ENCODE results near the gene SCUBE3. TPM values are rescaled to one million over a fixed set of nuclear protein-coding genes. Genes with fewer than 3 reads are reported as not detected.

SCUBE3 gene
- total and polyA plus RNA-seq, 2 experiments from 2014 or later = 0.39 to 1.1 TPM

DNA sequence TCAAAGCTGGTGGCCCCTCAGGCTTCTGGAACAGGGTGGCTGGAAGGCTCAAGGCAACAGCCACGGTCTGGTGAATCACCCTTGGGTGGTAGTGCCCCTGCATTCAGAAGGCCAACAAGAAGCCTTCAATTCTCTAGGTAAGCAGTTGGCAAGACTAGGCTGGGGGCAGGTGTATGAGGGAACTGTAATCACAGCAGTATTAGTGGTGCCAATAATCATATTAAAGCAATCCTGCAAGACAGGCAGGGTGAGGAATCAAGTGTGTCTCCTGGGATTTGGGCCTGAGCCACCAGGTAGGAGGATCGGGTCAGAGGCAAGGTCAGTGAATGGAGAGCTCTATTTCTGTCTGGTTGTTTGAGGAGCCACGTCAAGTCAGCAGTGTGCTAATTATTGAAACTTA, 24.9 kb upstream of the SCUBE3 start:
- Histone ChIP-seq H3F3A (replicated peaks; ENCODE audit: low read depth) (no peaks in the 10 kb centered on the region), H3K4me3 (no peak overlapping the region), H3K4me1 (ENCODE audit: insufficient read depth) (no peaks in the 10 kb centered on the region; the same call in 1 of the 2 replicates), H3K27me3 (ENCODE audit: insufficient read depth) (no peaks in the 10 kb centered on the region), H2AFZ (no peak overlapping the region), H3K79me2 (replicated peaks; ENCODE audit: insufficient read depth) (no peaks in the 10 kb centered on the region), H3K36me3 (ENCODE audit: insufficient read depth) (no peaks in the 10 kb centered on the region), H3K4me2 (no peak overlapping the region), H4K20me1 (replicated peaks; ENCODE audit: insufficient read depth) (no peaks in the 10 kb centered on the region; the same call in 1 of the 2 replicates), H3K27ac (ENCODE audit: low read depth) (no peak overlapping the region), H3K9me2 (ENCODE audit: insufficient read depth) (no peaks in the 10 kb centered on the region; the same call in 1 of the 2 replicates)
- Mint-ChIP-seq H3K27me3 (ENCODE audit: insufficient read depth, low read depth, poor library complexity) (peaks cover 9% of the 10 kb centered on the region), H3K27ac (no peak overlapping the region), H3K4me1 (peaks cover 13% of the 10 kb centered on the region), H3K4me3 (no peak overlapping the region), H3K36me3 (ENCODE audit: low read depth) (no peaks in the 10 kb centered on the region), H3K9me3 (0 out of 3 replicates have a peak, but pooled peaks cover 4% of the 10 kb centered on the region)
- ATAC-seq (no peak), DNase-seq (ENCODE audit: low spot score) (no peak)
- no peak for TF ChIP-seq ZNF114 (CRISPR knock-in tag; IDR thresholded peaks at IDR 0.05)
- TF ChIP-seq POLR2AphosphoS5 (IDR thresholded peaks at IDR 0.05; ENCODE audit: low read depth) = no peak
- no peak for TF ChIP-seq EZH2 (IDR thresholded peaks at IDR 0.05; ENCODE audit: low read depth, unreplicated experiment)
- no peak for TF ChIP-seq EZH2phosphoT487 (IDR thresholded peaks at IDR 0.05; ENCODE audit: unreplicated experiment)
- TF ChIP-seq, protein P1, sequence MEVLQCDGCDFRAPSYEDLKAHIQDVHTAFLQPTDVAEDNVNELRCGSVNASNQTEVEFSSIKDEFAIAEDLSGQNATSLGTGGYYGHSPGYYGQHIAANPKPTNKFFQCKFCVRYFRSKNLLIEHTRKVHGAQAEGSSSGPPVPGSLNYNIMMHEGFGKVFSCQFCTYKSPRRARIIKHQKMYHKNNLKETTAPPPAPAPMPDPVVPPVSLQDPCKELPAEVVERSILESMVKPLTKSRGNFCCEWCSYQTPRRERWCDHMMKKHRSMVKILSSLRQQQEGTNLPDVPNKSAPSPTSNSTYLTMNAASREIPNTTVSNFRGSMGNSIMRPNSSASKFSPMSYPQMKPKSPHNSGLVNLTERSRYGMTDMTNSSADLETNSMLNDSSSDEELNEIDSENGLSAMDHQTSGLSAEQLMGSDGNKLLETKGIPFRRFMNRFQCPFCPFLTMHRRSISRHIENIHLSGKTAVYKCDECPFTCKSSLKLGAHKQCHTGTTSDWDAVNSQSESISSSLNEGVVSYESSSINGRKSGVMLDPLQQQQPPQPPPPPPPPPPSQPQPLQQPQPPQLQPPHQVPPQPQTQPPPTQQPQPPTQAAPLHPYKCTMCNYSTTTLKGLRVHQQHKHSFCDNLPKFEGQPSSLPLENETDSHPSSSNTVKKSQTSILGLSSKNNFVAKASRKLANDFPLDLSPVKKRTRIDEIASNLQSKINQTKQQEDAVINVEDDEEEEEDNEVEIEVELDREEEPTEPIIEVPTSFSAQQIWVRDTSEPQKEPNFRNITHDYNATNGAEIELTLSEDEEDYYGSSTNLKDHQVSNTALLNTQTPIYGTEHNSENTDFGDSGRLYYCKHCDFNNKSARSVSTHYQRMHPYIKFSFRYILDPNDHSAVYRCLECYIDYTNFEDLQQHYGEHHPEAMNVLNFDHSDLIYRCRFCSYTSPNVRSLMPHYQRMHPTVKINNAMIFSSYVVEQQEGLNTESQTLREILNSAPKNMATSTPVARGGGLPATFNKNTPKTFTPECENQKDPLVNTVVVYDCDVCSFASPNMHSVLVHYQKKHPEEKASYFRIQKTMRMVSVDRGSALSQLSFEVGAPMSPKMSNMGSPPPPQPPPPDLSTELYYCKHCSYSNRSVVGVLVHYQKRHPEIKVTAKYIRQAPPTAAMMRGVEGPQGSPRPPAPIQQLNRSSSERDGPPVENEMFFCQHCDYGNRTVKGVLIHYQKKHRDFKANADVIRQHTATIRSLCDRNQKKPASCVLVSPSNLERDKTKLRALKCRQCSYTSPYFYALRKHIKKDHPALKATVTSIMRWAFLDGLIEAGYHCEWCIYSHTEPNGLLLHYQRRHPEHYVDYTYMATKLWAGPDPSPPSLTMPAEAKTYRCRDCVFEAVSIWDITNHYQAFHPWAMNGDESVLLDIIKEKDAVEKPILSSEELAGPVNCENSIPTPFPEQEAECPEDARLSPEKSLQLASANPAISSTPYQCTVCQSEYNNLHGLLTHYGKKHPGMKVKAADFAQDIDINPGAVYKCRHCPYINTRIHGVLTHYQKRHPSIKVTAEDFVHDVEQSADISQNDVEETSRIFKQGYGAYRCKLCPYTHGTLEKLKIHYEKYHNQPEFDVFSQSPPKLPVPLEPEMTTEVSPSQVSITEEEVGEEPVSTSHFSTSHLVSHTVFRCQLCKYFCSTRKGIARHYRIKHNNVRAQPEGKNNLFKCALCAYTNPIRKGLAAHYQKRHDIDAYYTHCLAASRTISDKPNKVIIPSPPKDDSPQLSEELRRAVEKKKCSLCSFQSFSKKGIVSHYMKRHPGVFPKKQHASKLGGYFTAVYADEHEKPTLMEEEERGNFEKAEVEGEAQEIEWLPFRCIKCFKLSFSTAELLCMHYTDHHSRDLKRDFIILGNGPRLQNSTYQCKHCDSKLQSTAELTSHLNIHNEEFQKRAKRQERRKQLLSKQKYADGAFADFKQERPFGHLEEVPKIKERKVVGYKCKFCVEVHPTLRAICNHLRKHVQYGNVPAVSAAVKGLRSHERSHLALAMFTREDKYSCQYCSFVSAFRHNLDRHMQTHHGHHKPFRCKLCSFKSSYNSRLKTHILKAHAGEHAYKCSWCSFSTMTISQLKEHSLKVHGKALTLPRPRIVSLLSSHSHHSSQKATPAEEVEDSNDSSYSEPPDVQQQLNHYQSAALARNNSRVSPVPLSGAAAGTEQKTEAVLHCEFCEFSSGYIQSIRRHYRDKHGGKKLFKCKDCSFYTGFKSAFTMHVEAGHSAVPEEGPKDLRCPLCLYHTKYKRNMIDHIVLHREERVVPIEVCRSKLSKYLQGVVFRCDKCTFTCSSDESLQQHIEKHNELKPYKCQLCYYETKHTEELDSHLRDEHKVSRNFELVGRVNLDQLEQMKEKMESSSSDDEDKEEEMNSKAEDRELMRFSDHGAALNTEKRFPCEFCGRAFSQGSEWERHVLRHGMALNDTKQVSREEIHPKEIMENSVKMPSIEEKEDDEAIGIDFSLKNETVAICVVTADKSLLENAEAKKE (CRISPR knock-in tag; IDR thresholded peaks at IDR 0.05) = no peak
- no peak for TF ChIP-seq ZNF331 (CRISPR knock-in tag; IDR thresholded peaks at IDR 0.05; ENCODE audit: low read depth)
- TF ChIP-seq CREB1 (CRISPR knock-in tag; IDR thresholded peaks at IDR 0.05; ENCODE audit: low read depth) = no peak
- TF ChIP-seq, protein P2, sequence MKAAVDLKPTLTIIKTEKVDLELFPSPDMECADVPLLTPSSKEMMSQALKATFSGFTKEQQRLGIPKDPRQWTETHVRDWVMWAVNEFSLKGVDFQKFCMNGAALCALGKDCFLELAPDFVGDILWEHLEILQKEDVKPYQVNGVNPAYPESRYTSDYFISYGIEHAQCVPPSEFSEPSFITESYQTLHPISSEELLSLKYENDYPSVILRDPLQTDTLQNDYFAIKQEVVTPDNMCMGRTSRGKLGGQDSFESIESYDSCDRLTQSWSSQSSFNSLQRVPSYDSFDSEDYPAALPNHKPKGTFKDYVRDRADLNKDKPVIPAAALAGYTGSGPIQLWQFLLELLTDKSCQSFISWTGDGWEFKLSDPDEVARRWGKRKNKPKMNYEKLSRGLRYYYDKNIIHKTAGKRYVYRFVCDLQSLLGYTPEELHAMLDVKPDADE (IDR thresholded peaks at IDR 0.05) = no peak
- no peak for TF ChIP-seq JUNB (IDR thresholded peaks at IDR 0.05; ENCODE audit: unreplicated experiment)
- TF ChIP-seq, protein P3, sequence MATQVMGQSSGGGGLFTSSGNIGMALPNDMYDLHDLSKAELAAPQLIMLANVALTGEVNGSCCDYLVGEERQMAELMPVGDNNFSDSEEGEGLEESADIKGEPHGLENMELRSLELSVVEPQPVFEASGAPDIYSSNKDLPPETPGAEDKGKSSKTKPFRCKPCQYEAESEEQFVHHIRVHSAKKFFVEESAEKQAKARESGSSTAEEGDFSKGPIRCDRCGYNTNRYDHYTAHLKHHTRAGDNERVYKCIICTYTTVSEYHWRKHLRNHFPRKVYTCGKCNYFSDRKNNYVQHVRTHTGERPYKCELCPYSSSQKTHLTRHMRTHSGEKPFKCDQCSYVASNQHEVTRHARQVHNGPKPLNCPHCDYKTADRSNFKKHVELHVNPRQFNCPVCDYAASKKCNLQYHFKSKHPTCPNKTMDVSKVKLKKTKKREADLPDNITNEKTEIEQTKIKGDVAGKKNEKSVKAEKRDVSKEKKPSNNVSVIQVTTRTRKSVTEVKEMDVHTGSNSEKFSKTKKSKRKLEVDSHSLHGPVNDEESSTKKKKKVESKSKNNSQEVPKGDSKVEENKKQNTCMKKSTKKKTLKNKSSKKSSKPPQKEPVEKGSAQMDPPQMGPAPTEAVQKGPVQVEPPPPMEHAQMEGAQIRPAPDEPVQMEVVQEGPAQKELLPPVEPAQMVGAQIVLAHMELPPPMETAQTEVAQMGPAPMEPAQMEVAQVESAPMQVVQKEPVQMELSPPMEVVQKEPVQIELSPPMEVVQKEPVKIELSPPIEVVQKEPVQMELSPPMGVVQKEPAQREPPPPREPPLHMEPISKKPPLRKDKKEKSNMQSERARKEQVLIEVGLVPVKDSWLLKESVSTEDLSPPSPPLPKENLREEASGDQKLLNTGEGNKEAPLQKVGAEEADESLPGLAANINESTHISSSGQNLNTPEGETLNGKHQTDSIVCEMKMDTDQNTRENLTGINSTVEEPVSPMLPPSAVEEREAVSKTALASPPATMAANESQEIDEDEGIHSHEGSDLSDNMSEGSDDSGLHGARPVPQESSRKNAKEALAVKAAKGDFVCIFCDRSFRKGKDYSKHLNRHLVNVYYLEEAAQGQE (IDR thresholded peaks at IDR 0.05; ENCODE audit: unreplicated experiment) = no peak
- no peak for TF ChIP-seq STAT1 (IDR thresholded peaks at IDR 0.05; ENCODE audit: unreplicated experiment)
- TF ChIP-seq CTCF (conservative IDR thresholded peaks at IDR 0.05; ENCODE audit: low read depth in 2 of 2) = no peak
- TF ChIP-seq NANOG (IDR thresholded peaks at IDR 0.05; ENCODE audit: borderline replicate concordance) = no peak

Measured in GM23338 (cell line).